ENCODE measurements around the gene MBNL2.

Gene MBNL2

GRCh38 chr13:97257228-97257755 lies 35.2 kb downstream of the MBNL2 start:
- no peaks in the 10 kb centered on the region for H3K9me3 ChIP-seq (ENCODE audit: insufficient read depth, low read length)
- H3K27me3 ChIP-seq (ENCODE audit: low read depth, low read length), result no peaks in the 10 kb centered on the region
- no peak overlapping the region for H3K4me2 ChIP-seq (ENCODE audit: low read length)
- peaks cover 35% of the 10 kb centered on the region for H3K4me1 ChIP-seq (ENCODE audit: low read length)
- H3K27ac ChIP-seq (ENCODE audit: low read length), result no peak overlapping the region
- peaks cover 63% of the 10 kb centered on the region for H4K20me1 ChIP-seq (ENCODE audit: insufficient read depth, low read length)
- H3K79me2 ChIP-seq (ENCODE audit: low read length), result no peaks in the 10 kb centered on the region
- H3K36me3 ChIP-seq (replicated peaks; ENCODE audit: low read depth, low read length), result no peaks in the 10 kb centered on the region
- H3K9ac ChIP-seq (ENCODE audit: low read length), result no peak overlapping the region
- no peak overlapping the region for H3K4me3 ChIP-seq (ENCODE audit: low read length)
- H2AFZ ChIP-seq (ENCODE audit: low read depth, low read length), result no peak overlapping the region
- TF ChIP-seq EZH2phosphoT487 (IDR thresholded peaks at IDR 0.05; ENCODE audit: low read depth) (no peak), CTCF (IDR thresholded peaks at IDR 0.05; ENCODE audit: low read depth, low read length) (no peak)

- H3K79me2 ChIP-seq (ENCODE audit: low read length), result no peaks in the 10 kb centered on the region
- peaks cover 66% of the 10 kb centered on the region for H4K20me1 ChIP-seq (ENCODE audit: insufficient read depth, low read length)
- TF ChIP-seq CTCF (IDR thresholded peaks at IDR 0.05; ENCODE audit: low read depth, low read length) (no peak), EZH2phosphoT487 (IDR thresholded peaks at IDR 0.05; ENCODE audit: low read depth) (no peak)
- H3K27ac ChIP-seq (ENCODE audit: low read length), result no peak overlapping the region
- no peaks in the 10 kb centered on the region for H3K36me3 ChIP-seq (replicated peaks; ENCODE audit: low read depth, low read length)
- H3K4me1 ChIP-seq (ENCODE audit: low read length), result peaks cover 37% of the 10 kb centered on the region
- no peak overlapping the region for H3K4me3 ChIP-seq (ENCODE audit: low read length)
- no peaks in the 10 kb centered on the region for H3K9me3 ChIP-seq (ENCODE audit: insufficient read depth, low read length)
- no peak overlapping the region for H3K9ac ChIP-seq (ENCODE audit: low read length)
- H2AFZ ChIP-seq (ENCODE audit: low read depth, low read length), result no peak overlapping the region
- H3K4me2 ChIP-seq (ENCODE audit: low read length), result peak overlapping the region; percentile 43
- no peaks in the 10 kb centered on the region for H3K27me3 ChIP-seq (ENCODE audit: low read depth, low read length)
Measured at GRCh38 chr13:97257800-97258799, 36.0 kb downstream of the MBNL2 start.

- H3K36me3 ChIP-seq (replicated peaks; ENCODE audit: low read depth, low read length), result no peaks in the 10 kb centered on the region
- H3K9ac ChIP-seq (ENCODE audit: low read length), result no peak overlapping the region
- no peak overlapping the region for H3K4me3 ChIP-seq (ENCODE audit: low read length)
- peaks cover 37% of the 10 kb centered on the region for H3K4me1 ChIP-seq (ENCODE audit: low read length)
- H4K20me1 ChIP-seq (ENCODE audit: insufficient read depth, low read length), result peaks cover 66% of the 10 kb centered on the region
- no peak overlapping the region for H3K27ac ChIP-seq (ENCODE audit: low read length)
- H3K9me3 ChIP-seq (ENCODE audit: insufficient read depth, low read length), result no peaks in the 10 kb centered on the region
- no peaks in the 10 kb centered on the region for H3K27me3 ChIP-seq (ENCODE audit: low read depth, low read length)
- no peak overlapping the region for H2AFZ ChIP-seq (ENCODE audit: low read depth, low read length)
- TF ChIP-seq CTCF (IDR thresholded peaks at IDR 0.05; ENCODE audit: low read depth, low read length) (no peak), EZH2phosphoT487 (IDR thresholded peaks at IDR 0.05; ENCODE audit: low read depth) (no peak)
- no peaks in the 10 kb centered on the region for H3K79me2 ChIP-seq (ENCODE audit: low read length)
- H3K4me2 ChIP-seq (ENCODE audit: low read length), result peak overlapping the region; percentile 43
Measured at GRCh38 chr13:97258801-97259200, 36.7 kb downstream of the MBNL2 start.

GRCh38 chr13:97259410-97259797 lies 37.3 kb downstream of the MBNL2 start:
- TF ChIP-seq CTCF (IDR thresholded peaks at IDR 0.05; ENCODE audit: low read depth, low read length) (no peak), EZH2phosphoT487 (IDR thresholded peaks at IDR 0.05; ENCODE audit: low read depth) (no peak)
- H3K79me2 ChIP-seq (ENCODE audit: low read length), result no peaks in the 10 kb centered on the region
- H3K36me3 ChIP-seq (replicated peaks; ENCODE audit: low read depth, low read length), result no peaks in the 10 kb centered on the region
- H3K9me3 ChIP-seq (ENCODE audit: insufficient read depth, low read length), result no peaks in the 10 kb centered on the region
- H3K27me3 ChIP-seq (ENCODE audit: low read depth, low read length), result no peaks in the 10 kb centered on the region
- H3K4me3 ChIP-seq (ENCODE audit: low read length), result no peak overlapping the region
- H3K9ac ChIP-seq (ENCODE audit: low read length), result no peak overlapping the region
- no peak overlapping the region for H3K4me2 ChIP-seq (ENCODE audit: low read length)
- H3K4me1 ChIP-seq (ENCODE audit: low read length), result peaks cover 37% of the 10 kb centered on the region
- peaks cover 66% of the 10 kb centered on the region for H4K20me1 ChIP-seq (ENCODE audit: insufficient read depth, low read length)
- H2AFZ ChIP-seq (ENCODE audit: low read depth, low read length), result no peak overlapping the region
- H3K27ac ChIP-seq (ENCODE audit: low read length), result no peak overlapping the region
